Skeletal muscle tissue (tissue), 4 donors: ENCODE results near the gene ELAVL4. TPM values are rescaled to one million over a fixed set of nuclear protein-coding genes. Genes with fewer than 3 reads are reported as not detected.

Experiments used
- H3K27ac ChIP-seq: one replicate; pipeline ENCODE4 v1.7.0; 2013; ENCODE audit warnings: mild to moderate bottlenecking, low read depth, low read length, inconsistent platforms
- H3K27me3 ChIP-seq, 3 donors: one replicate each; pipeline ENCODE4 v1.7.0; 2013; ENCODE audit warnings: low read length in 3 of 3; ENCODE audit not compliant: control insufficient read depth in 3 of 3, insufficient read depth in 3 of 3
- H3K36me3 ChIP-seq, 3 donors: one replicate each; pipeline ENCODE4 v1.7.0; 2013; ENCODE audit warnings: low read length in 3 of 3; ENCODE audit not compliant: control insufficient read depth in 3 of 3, insufficient read depth in 3 of 3
- H3K4me1 ChIP-seq, 3 donors: one replicate each; pipeline ENCODE4 v1.7.0; 2013; ENCODE audit warnings: low read length in 3 of 3, mild to moderate bottlenecking in 3 of 3; ENCODE audit not compliant: control insufficient read depth in 3 of 3, insufficient read depth in 3 of 3
- H3K4me3 ChIP-seq, 3 donors: one replicate each; pipeline ENCODE4 v1.7.0; 2013; ENCODE audit warnings: low read length in 3 of 3
- H3K9ac ChIP-seq, 3 donors: one replicate each; pipeline ENCODE4 v1.7.0; 2013; ENCODE audit warnings: low read length in 3 of 3, mild to moderate bottlenecking in 3 of 3, moderate library complexity in 2 of 3, low read depth in 1 of 3
- H3K9me3 ChIP-seq, 3 donors: one replicate each; pipeline ENCODE4 v1.7.0; 2013; ENCODE audit warnings: low read length in 3 of 3; ENCODE audit not compliant: control insufficient read depth in 3 of 3
- total RNA-seq: library from RNA; depleted of rRNA; stranded (reverse); fragments of >200 nt; gene quantifications from one replicate; pipeline ENCODE4 v1.2.3, GENCODE V29; 2014
- donor health status: Osteomylitis.

ELAVL4 gene
- total RNA-seq, 1 donor from 2014 or later, result under 0.01 TPM

DNA sequence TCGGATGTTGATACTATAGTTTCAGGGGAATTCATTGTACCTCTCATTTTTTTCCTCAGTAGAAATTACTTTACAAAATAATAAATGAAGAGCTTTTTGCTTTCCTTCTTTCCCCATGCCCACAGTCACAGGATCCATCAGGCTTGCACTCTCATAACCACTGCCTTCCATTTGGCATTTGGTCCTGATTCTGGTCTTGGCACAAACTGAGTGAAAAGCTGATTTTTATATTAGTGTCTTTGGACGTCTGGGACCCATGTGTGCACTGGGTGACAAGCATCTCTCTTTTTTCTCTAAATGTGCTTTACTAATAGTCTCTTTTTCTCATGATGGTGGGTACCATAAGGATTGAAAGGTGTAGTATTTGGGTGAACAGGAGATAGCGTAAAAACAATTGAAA is 2.8 kb downstream of the ELAVL4 start:
- Histone ChIP-seq H3K4me1 (no peaks in the 10 kb centered on the region), H3K36me3 (no peaks in the 10 kb centered on the region), H3K4me3 (no peak overlapping the region), H3K27me3 (peaks cover 19 to 45% (median 29%) of the 10 kb centered on the region in 3 donors), H3K9me3 (no peaks in the 10 kb centered on the region), H3K27ac (no peak overlapping the region), H3K9ac (no peak overlapping the region)

DNA sequence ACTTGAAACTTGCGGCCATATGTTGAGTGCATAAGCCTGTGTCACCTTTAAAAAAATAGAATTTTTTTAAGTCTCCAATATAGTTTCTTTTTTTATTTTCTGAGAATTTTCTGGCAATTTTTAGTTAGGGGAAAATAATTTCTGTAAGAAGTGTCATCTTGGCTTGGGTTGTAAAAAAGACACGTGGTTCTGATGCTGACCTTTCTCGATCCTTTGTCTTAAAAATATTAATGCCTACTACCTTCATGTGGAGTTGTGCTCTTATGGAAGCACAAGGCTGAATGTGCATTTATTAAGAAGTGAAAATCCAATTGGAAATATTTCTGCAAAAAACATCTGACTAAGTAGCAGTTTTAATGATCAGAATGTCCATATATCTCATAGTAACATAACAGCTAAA is 3.5 kb downstream of the ELAVL4 start:
- Histone ChIP-seq H3K4me1 (no peaks in the 10 kb centered on the region), H3K9ac (no peak overlapping the region), H3K9me3 (no peaks in the 10 kb centered on the region), H3K4me3 (no peak overlapping the region), H3K36me3 (no peaks in the 10 kb centered on the region), H3K27ac (no peak overlapping the region), H3K27me3 (peaks cover 19 to 42% (median 29%) of the 10 kb centered on the region in 3 donors)

DNA sequence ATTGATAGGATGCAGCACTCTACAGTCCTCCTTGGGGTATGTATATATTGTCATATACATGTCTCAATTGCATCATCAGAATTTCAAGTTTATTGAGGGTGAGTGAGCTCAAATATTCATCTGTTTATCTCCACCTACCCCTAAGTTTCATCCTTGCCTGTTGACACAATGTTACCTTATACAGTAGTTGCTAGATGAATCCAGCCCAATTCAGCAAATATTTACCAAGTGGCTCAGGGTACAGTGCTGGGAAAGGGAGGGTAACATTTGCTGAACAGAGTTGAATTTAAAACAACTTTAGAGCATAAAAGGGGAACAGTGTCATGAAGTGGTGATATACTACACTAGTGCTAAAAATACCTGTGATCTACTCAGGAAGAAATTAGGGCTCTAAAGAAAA is 14.4 kb downstream of the ELAVL4 start:
- Histone ChIP-seq H3K9ac (no peak overlapping the region), H3K4me1 (no peaks in the 10 kb centered on the region), H3K27me3 (peaks cover 0 to 6% (median 0%) of the 10 kb centered on the region in 3 donors), H3K27ac (no peak overlapping the region), H3K36me3 (no peaks in the 10 kb centered on the region), H3K9me3 (no peaks in the 10 kb centered on the region), H3K4me3 (no peak overlapping the region)

DNA sequence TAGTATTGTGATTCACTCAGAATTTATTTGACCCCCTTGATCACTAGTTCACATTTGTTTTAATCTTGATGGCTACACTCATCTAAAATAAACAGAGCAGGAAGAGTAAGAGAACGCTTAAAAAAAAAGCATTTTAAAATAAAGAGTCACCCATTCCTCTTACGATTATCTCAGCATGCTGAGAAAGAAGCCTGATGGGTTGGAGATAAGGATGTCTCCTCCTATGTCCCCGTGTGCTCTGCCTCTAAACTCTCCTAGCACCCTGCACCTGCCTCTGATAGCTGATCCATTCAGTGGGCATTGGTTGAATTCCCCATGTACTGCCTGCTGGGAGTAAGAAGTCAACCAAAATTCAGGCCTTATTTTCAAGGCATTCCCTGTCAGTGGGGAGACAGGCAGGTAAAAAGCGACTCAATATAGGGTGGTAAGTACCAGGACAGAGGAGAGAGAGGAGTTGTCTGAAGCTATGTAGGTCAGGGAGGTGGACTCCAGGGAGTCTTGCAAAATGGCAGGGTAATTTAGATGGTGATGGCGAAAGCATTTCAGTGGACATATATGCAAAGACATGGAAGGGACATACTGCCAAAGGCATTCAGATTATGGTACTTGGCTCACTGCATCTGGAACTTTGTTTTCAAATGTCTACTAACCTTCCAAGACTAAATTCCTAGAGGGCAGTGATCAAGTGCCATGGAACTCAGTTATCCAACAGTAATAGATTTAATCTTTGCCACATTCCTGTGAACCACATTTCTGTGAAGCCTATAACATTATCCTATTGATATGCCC is 18.4 kb downstream of the ELAVL4 start:
- H3K27me3 ChIP-seq, result peaks cover 0 to 4% (median 0%) of the 10 kb centered on the region in 3 donors
- no peak overlapping the region for H3K9ac ChIP-seq
- H3K9me3 ChIP-seq, result no peaks in the 10 kb centered on the region
- no peak overlapping the region for H3K4me3 ChIP-seq
- H3K36me3 ChIP-seq, result no peaks in the 10 kb centered on the region
- no peaks in the 10 kb centered on the region for H3K4me1 ChIP-seq
- H3K27ac ChIP-seq, result no peak overlapping the region

DNA sequence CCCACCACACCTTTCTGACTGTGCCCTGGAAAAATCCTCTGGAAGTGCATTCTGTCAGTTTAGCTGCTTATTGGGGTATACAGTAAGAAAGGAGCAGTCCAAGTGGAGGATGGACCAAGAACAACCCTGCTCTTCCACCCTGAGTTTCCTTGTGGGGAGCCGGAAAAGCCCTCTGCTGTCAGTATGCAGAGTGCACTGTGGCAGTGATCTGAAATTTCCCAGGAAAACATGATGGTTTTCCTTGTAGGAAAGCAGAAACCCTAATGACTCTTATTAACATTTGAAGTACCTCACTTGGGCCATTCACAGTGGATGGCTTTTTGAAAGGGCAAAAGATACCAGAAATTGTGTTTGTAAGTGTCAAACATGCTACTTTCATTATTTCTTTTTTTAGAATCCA is 20.5 kb downstream of the ELAVL4 start:
- no peak overlapping the region for H3K27ac ChIP-seq
- H3K9me3 ChIP-seq, result no peaks in the 10 kb centered on the region
- H3K27me3 ChIP-seq, result no peaks in the 10 kb centered on the region
- no peak overlapping the region for H3K9ac ChIP-seq
- no peaks in the 10 kb centered on the region for H3K36me3 ChIP-seq
- H3K4me1 ChIP-seq, result no peaks in the 10 kb centered on the region
- no peak overlapping the region for H3K4me3 ChIP-seq

DNA sequence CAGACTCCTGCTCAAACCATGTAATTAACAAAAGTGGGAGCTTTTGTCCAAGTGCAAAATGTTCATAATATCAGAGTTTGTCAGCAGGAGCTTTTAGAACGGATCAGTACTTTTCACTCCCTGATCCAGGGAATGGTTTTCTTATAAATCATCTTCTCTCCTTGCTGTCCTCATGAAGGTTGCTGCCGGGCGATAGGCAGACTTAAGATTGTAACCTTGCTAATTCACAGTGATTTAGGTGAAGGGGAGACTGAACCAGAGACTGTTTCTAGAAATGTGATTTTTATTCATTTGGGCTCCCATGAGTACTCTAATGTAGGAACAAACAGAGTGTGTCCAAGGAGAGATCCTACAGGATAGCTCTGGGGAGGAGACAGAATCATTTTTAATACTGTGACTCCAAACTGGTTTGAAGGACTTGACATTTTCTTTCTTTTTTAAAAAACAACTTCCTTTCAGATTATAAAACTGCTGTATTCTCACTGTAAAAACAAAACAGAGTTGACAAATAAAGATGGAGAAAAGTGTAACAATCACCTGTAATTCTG is 23.7 kb downstream of the ELAVL4 start:
- Histone ChIP-seq H3K4me1 (no peaks in the 10 kb centered on the region), H3K9me3 (no peaks in the 10 kb centered on the region), H3K27me3 (no peaks in the 10 kb centered on the region), H3K36me3 (no peaks in the 10 kb centered on the region), H3K4me3 (no peak overlapping the region), H3K9ac (no peak overlapping the region), H3K27ac (no peak overlapping the region)

DNA sequence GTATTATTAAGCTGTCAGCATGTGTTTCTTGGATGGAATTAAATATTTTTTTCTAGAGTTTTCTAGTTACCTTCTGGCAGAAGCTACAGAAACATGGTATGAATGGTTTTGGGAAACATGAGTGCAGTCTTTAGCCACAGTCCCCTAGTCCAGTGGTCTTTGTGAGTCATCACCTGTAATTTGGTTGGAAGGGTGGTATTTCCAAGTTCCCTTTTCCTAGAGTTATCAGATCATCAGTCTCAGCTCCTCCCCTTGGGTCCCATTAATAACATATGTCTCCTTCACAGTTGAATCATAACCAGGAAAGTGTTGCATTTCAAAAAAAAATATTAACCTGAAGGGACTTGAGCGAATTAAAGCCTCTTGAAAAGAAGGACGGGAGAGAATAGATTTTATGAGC is 27.0 kb downstream of the ELAVL4 start:
- Histone ChIP-seq H3K9ac (no peak overlapping the region), H3K36me3 (no peaks in the 10 kb centered on the region), H3K9me3 (no peaks in the 10 kb centered on the region), H3K4me3 (no peak overlapping the region), H3K27ac (no peak overlapping the region), H3K4me1 (no peaks in the 10 kb centered on the region), H3K27me3 (peaks cover 0 to 5% (median 0%) of the 10 kb centered on the region in 3 donors)

DNA sequence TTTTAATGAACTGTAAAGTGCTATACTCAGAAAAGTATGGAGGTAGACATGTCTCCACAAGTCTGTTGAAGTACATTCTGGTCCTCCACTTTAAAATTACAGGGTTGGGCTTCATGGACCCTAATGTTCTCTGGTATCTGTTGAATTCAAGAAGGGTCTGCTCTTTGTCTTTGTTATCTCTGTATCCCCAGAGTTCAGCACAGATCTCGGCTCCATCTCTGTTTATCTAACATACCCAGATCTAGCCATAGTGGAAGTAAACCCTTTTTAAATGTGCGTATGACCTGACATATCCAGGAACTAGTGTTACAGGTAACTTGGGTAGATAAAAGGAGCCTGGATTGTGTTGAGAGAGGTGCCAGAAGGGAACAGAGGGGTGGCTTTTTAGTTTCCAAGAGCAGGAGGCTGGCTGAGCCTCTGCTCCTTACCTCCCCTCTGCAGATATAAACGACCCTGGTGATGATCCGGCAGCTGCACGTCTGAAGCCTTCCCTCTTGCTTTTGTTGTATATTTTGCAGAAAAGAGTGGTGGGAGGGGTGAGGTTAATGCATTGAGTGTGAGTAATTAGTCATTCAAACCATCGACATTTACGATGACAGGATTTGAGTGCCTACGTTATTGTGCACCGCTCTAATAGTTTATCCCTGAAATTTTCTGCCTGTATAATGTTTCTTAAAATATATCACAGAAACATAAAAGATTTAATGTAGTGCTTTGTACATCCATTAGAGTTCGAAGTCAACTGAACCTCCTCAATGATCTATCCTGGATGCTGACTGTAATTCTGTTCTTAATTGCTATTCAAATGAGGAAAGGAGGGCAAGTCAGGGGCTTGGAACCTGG is 30.8 kb downstream of the ELAVL4 start:
- no peaks in the 10 kb centered on the region for H3K9me3 ChIP-seq
- H3K4me3 ChIP-seq, result no peak overlapping the region
- H3K27me3 ChIP-seq, result peaks cover 0 to 7% (median 0%) of the 10 kb centered on the region in 3 donors

DNA sequence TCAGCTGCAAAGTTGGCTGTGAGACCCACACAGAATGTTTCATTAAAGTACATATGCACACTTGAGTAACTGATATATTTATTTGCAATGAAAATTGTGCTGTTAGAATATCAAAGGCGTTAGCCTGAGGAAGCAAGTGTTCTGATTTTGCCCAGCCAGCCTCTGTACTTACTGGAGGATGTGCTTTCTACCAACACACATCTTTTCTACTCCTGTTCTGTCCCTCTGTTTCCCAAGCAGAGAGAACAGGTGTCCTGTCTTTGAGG is 31.4 kb downstream of the ELAVL4 start:
- no peak overlapping the region for H3K4me3 ChIP-seq
- H3K9ac ChIP-seq, result no peak overlapping the region
- H3K27ac ChIP-seq, result no peak overlapping the region
- no peaks in the 10 kb centered on the region for H3K36me3 ChIP-seq
- H3K27me3 ChIP-seq, result peaks cover 0 to 7% (median 0%) of the 10 kb centered on the region in 3 donors
- H3K9me3 ChIP-seq, result no peaks in the 10 kb centered on the region
- H3K4me1 ChIP-seq, result no peaks in the 10 kb centered on the region

More for the DNA sequence above, 30.8 kb downstream of the ELAVL4 start:
- Histone ChIP-seq H3K36me3 (no peaks in the 10 kb centered on the region), H3K4me1 (no peaks in the 10 kb centered on the region), H3K9ac (no peak overlapping the region), H3K27ac (no peak overlapping the region)
